ENCODE measurements around the gene SYT12.
A peak's percentile ranks its signal among the peaks of the same experiment; 100 is the strongest.

The SYT12 gene

GRCh38 chr11:67052891-67053290 lies 30.0 kb downstream of the SYT12 start:
- peaks cover 21% of the 10 kb centered on the region for H3K27me3 Mint-ChIP-seq
- no peak for DNase-seq

GRCh38 chr11:67053896-67054329 lies 31.0 kb downstream of the SYT12 start:
- H3K9me3 Mint-ChIP-seq: no peaks in the 10 kb centered on the region
- DNase-seq (peak; percentile 53), ATAC-seq (peak; percentile 56)
- peak overlapping the region; percentile 24 for H3K27ac Mint-ChIP-seq
- H3K36me3 Mint-ChIP-seq (ENCODE audit: low read depth): no peaks in the 10 kb centered on the region
- no peak overlapping the region for H3K4me3 Mint-ChIP-seq
- peaks cover 21% of the 10 kb centered on the region for H3K27me3 Mint-ChIP-seq
- peaks cover 17% of the 10 kb centered on the region for H3K4me1 Mint-ChIP-seq

More at GRCh38 chr11:67052891-67053290, 30.0 kb downstream of the SYT12 start:
- Mint-ChIP-seq H3K9me3 (no peaks in the 10 kb centered on the region), H3K4me3 (no peak overlapping the region), H3K27ac (no peak overlapping the region), H3K4me1 (peaks cover 17% of the 10 kb centered on the region), H3K36me3 (ENCODE audit: low read depth) (no peaks in the 10 kb centered on the region)
- ATAC-seq: no peak

- no peaks in the 10 kb centered on the region for H3K36me3 Mint-ChIP-seq (ENCODE audit: low read depth)
- ATAC-seq (no peak), DNase-seq (no peak)
- peaks cover 17% of the 10 kb centered on the region for H3K4me1 Mint-ChIP-seq
- H3K9me3 Mint-ChIP-seq: no peaks in the 10 kb centered on the region
- H3K27ac Mint-ChIP-seq: peak overlapping the region; percentile 24
- peaks cover 21% of the 10 kb centered on the region for H3K27me3 Mint-ChIP-seq
- H3K4me3 Mint-ChIP-seq: no peak overlapping the region
Observed at GRCh38 chr11:67054346-67054835, 31.5 kb downstream of the SYT12 start.

DNA sequence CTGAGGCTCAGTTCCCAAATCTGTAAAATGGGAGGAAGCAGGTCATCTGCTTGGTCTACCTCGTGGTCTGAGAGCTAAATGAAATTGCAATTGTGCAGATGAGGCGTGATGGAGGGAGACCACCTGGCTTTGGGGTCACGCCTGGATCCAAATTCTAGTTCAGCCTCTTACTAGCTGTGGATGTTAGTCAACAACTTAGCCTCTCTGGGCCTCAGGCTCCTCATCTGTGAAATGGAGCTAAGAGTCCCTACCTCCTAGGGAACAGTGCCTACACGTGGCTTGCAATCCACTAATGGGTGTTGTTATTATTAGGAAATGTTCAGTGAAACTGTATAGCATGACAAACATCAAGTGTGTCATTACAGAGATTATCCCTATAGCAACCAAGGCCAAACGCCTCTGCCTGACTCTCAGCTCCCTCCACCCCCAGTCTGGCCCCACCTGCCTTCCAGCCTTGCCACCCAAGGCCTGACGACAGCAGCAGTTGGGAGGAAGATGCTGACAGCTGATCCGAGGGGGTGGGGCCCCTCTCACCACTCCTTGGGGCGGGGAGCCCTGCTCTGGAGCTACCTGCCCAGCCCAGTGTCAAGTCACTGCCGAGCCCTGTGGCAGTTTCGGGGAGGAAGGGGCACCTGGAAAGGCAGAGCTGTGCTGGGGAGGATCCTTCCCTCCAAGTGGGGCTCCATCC lies 32.0 kb downstream of the SYT12 start:
- Mint-ChIP-seq H3K4me3 (no peak overlapping the region), H3K4me1 (peaks cover 17% of the 10 kb centered on the region)

DNA sequence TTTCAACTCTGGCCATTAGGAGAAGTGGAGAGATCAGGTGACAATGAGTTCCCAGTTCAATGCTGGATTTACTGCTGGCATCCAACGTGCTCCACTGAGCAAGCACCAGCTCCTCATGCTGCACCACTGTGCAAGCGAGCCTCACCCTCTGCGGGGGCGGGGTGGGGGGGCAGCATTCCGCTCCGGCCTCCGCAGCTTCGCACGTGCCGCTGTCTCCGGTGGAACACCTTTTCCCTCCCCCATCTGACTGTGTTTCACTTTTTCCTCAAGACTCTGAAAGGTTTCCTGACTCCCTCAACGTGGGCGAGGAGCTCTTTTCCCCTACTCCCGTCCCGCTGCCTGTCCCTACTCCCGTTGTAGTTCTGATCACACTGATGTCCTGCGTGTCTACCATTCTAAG lies 32.9 kb downstream of the SYT12 start:
- Mint-ChIP-seq H3K9me3 (no peaks in the 10 kb centered on the region), H3K27me3 (peaks cover 21% of the 10 kb centered on the region), H3K27ac (no peak overlapping the region), H3K4me3 (peak overlapping the region; percentile 53), H3K36me3 (ENCODE audit: low read depth) (no peaks in the 10 kb centered on the region), H3K4me1 (peaks cover 17% of the 10 kb centered on the region)
- DNase-seq (no peak), ATAC-seq (no peak)

More for the DNA sequence above, 32.0 kb downstream of the SYT12 start:
- H3K9me3 Mint-ChIP-seq: no peaks in the 10 kb centered on the region
- no peaks in the 10 kb centered on the region for H3K36me3 Mint-ChIP-seq (ENCODE audit: low read depth)
- DNase-seq (peak; percentile 27), ATAC-seq (peak; percentile 44)
- H3K27ac Mint-ChIP-seq: no peak overlapping the region
- peaks cover 21% of the 10 kb centered on the region for H3K27me3 Mint-ChIP-seq

- Mint-ChIP-seq H3K36me3 (ENCODE audit: low read depth) (no peaks in the 10 kb centered on the region), H3K27me3 (peaks cover 18% of the 10 kb centered on the region), H3K9me3 (no peaks in the 10 kb centered on the region), H3K27ac (no peak within 1 kb of the TSS), H3K4me3 (peak within 1 kb of the TSS; percentile 53), H3K4me1 (peaks cover 17% of the 10 kb centered on the region)
- peak; percentile 39 for DNase-seq
- peak; percentile 34 for ATAC-seq
Observed at GRCh38 chr11:67056267-67057204, 33.6 kb downstream of the SYT12 start, which contains the start of gene RHOD. TSS of gene RHOD (plus strand) at chr11:67056847. CDS start at chr11:67056903, 56 bp downstream.

- Mint-ChIP-seq H3K9me3 (no peaks in the 10 kb centered on the region), H3K4me1 (peaks cover 17% of the 10 kb centered on the region), H3K27ac (no peak overlapping the region), H3K27me3 (peaks cover 13% of the 10 kb centered on the region), H3K4me3 (peak overlapping the region; percentile 6), H3K36me3 (ENCODE audit: low read depth) (no peaks in the 10 kb centered on the region)
- DNase-seq (no peak), ATAC-seq (no peak)
Observed at GRCh38 chr11:67057205-67057672, 34.3 kb downstream of the SYT12 start.

DNA sequence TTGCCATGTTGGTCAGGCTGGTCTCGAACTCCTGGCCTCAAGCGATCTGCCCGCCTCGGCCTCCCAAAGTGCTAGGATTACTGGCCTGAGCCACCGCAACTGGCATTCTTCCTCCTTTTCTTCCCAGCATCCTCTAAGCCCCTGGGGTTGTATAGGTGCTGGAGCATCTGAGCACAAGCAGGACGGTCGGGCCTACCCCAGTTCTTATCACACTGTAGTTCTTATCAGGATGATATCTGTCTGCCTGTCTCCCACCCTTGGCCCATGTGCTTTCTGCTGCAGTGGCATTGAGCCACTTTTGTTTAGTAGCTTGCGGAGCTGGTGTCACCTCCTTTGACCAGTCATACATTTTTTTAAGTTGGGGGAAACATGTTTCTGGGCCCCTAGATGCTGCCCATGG lies 35.6 kb downstream of the SYT12 start:
- peaks cover 9% of the 10 kb centered on the region for H3K27me3 Mint-ChIP-seq
- ATAC-seq: no peak
- peaks cover 17% of the 10 kb centered on the region for H3K4me1 Mint-ChIP-seq
- H3K4me3 Mint-ChIP-seq: no peak overlapping the region
- H3K27ac Mint-ChIP-seq: no peak overlapping the region
- DNase-seq: no peak
- H3K9me3 Mint-ChIP-seq: no peaks in the 10 kb centered on the region
- H3K36me3 Mint-ChIP-seq (ENCODE audit: low read depth): no peaks in the 10 kb centered on the region

DNA sequence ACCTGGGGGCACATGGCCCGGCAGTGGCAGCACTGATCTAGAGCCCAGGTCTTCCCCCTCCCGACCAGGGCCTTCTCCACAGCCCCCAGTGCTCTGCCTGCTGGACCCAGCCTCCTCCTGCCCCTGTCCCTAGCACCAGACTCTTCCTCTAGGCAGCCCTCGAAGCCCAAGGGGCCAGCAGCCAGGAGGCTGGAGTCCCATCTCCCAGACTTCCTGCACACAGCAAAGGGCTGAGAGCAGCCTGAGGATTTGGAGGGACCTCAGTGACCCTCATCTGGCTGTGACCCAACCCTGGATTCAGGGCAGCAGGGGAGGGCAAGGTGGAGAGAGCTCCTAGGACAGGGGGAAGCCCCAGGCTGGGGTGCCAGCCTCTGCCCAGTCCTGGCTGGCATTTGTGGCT lies 36.7 kb downstream of the SYT12 start:
- H3K27ac Mint-ChIP-seq: no peak overlapping the region
- no peak for ATAC-seq
- no peaks in the 10 kb centered on the region for H3K36me3 Mint-ChIP-seq (ENCODE audit: low read depth)

DNA sequence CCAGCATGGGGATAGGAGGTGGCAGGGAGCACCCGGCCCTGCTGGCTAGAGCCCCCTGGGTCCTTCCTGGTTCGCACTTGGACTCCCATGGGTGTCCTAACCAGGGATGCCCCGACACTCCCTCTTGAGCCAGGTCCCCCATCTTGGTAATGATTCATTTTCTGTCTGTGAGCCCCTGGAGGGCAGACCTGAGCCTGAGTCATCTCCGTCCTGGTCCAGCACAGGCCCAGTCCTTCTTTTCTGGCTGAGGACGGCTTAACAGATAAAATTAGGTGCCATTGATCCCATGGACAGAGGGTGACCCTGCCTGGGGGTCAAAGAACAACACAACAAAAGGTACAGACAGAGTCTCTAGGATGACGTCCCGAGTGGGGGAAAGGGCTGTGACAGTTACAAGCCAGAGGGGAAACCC lies 37.2 kb downstream of the SYT12 start:
- peaks cover 12% of the 10 kb centered on the region for H3K4me1 Mint-ChIP-seq
- no peak overlapping the region for H3K4me3 Mint-ChIP-seq
- no peaks in the 10 kb centered on the region for H3K36me3 Mint-ChIP-seq (ENCODE audit: low read depth)
- ATAC-seq (no peak), DNase-seq (no peak)
- peaks cover 5% of the 10 kb centered on the region for H3K27me3 Mint-ChIP-seq
- no peak overlapping the region for H3K27ac Mint-ChIP-seq
- H3K9me3 Mint-ChIP-seq: no peaks in the 10 kb centered on the region

More for the DNA sequence above, 36.7 kb downstream of the SYT12 start:
- no peaks in the 10 kb centered on the region for H3K9me3 Mint-ChIP-seq
- peaks cover 5% of the 10 kb centered on the region for H3K27me3 Mint-ChIP-seq
- no peak overlapping the region for H3K4me3 Mint-ChIP-seq
- H3K4me1 Mint-ChIP-seq: peaks cover 17% of the 10 kb centered on the region
- DNase-seq: no peak

- no peak for ATAC-seq
- H3K4me3 Mint-ChIP-seq: no peak overlapping the region
- DNase-seq: no peak
- H3K4me1 Mint-ChIP-seq: no peaks in the 10 kb centered on the region
- no peaks in the 10 kb centered on the region for H3K27me3 Mint-ChIP-seq
- no peaks in the 10 kb centered on the region for H3K9me3 Mint-ChIP-seq
- no peak overlapping the region for H3K27ac Mint-ChIP-seq
- no peaks in the 10 kb centered on the region for H3K36me3 Mint-ChIP-seq (ENCODE audit: low read depth)
Observed at GRCh38 chr11:67062526-67063373, 39.8 kb downstream of the SYT12 start.

GRCh38 chr11:67066333-67066709 lies 43.4 kb downstream of the SYT12 start:
- Mint-ChIP-seq H3K27ac (no peak overlapping the region), H3K9me3 (no peaks in the 10 kb centered on the region), H3K36me3 (ENCODE audit: low read depth) (no peaks in the 10 kb centered on the region), H3K27me3 (peaks cover 10% of the 10 kb centered on the region), H3K4me1 (no peaks in the 10 kb centered on the region), H3K4me3 (no peak overlapping the region)
- ATAC-seq (no peak), DNase-seq (no peak)

GRCh38 chr11:67071420-67072284 lies 48.7 kb downstream of the SYT12 start:
- peak; percentile 85 for ATAC-seq
- Mint-ChIP-seq H3K36me3 (ENCODE audit: low read depth) (no peaks in the 10 kb centered on the region), H3K4me3 (no peak overlapping the region), H3K4me1 (no peaks in the 10 kb centered on the region), H3K27me3 (peaks cover 13% of the 10 kb centered on the region), H3K27ac (no peak overlapping the region), H3K9me3 (no peaks in the 10 kb centered on the region)
- peak; percentile 81 for DNase-seq
